HL-60 (cell line): ENCODE data around the gene BRD3.

Experiments
- GABPA ChIP-seq: IDR thresholded peaks from 2 replicates; pipeline ENCODE4 v1.6.1; 2012; ENCODE audit warnings: low read depth
- POLR2AphosphoS5 ChIP-seq: IDR thresholded peaks from 2 replicates; pipeline ENCODE4 v1.6.1; 2012; ENCODE audit warnings: low read depth
- TF ChIP-seq, protein P1 (sequence below): IDR thresholded peaks from one replicate; pipeline ENCODE4 v1.5.1; 2011; ENCODE audit warnings: low read length, control low read depth, inconsistent platforms; ENCODE audit not compliant: insufficient read depth

DNA sequence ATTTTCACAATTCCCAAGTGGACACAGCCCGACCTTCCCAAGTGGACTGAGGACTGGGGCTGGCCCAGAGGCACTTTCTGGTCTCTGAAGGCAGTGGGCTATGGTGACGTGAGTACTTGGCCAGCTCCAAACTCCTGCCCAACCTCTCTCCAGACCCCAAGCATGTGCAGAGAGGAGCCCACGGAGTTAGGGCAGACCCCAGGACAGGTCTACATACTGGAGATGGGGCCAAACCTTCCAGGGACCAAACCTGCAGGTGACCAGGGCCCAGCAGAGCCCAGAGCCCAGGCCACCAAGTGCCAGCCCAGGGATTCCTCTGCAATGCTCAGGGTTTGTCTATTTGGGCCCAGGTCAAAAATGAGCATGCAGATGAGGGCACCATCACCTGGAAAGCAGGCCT lies 15.3 kb downstream of the BRD3 start:
- TF ChIP-seq POLR2AphosphoS5 = no peak
- TF ChIP-seq, protein P1, sequence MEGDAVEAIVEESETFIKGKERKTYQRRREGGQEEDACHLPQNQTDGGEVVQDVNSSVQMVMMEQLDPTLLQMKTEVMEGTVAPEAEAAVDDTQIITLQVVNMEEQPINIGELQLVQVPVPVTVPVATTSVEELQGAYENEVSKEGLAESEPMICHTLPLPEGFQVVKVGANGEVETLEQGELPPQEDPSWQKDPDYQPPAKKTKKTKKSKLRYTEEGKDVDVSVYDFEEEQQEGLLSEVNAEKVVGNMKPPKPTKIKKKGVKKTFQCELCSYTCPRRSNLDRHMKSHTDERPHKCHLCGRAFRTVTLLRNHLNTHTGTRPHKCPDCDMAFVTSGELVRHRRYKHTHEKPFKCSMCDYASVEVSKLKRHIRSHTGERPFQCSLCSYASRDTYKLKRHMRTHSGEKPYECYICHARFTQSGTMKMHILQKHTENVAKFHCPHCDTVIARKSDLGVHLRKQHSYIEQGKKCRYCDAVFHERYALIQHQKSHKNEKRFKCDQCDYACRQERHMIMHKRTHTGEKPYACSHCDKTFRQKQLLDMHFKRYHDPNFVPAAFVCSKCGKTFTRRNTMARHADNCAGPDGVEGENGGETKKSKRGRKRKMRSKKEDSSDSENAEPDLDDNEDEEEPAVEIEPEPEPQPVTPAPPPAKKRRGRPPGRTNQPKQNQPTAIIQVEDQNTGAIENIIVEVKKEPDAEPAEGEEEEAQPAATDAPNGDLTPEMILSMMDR = no peak
- TF ChIP-seq GABPA = no peak
